EL (cell line): ENCODE results near the gene CLEC2B.
A peak's percentile ranks its signal among the peaks of the same experiment; 100 is the strongest.

Experiments
- DNase-seq: peaks from one replicate; pipeline ENCODE4 v3.0.0-alpha.2; 2016

Gene CLEC2B

DNA sequence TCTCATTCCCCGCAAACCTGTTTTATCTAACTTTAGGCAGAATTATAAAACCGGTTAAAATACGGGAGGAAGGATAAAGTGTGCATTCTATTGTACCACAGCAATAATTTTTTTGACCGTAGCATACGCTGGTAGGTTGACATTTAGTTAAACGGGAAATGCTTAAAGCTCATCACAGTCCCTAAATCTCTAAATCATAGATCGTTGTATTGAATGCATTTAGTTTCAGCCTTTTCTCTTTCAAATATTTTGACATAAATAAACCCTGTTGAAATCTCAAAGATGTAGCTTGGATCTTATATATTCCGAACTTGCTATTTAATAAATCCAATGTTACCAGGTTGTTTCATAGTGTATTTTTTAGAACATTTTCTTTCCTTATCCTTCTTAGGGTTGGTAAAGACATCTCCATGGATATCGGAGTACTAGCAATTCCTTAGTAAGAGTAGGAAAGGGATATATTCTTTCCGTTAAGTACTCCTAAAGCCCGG, 798 bp downstream of the CLEC2B start:
- DNase-seq = no peak

- DNase-seq = no peak
Observed at GRCh38 chr12:9867531-9867930, 1.6 kb downstream of the CLEC2B start.

DNA sequence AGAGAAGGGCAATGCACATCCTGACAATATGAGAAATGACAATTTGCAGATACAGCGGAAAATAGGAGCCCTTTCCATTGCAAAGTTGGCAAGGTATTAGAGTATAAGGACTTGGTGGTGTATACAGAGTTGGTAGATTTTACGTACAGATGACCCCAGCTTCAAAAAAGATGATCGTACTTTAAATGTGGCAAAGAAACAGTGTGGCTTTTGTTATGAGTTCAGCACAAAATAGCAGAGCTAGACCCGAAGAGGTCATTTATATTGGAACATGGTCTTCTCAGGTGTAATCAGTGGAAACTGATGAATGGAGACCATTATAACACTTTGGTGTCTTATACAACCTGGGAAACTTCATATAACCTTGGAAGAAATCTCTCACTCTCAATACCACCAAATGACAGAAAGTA, 2.3 kb downstream of the CLEC2B start:
- no peak for DNase-seq

DNA sequence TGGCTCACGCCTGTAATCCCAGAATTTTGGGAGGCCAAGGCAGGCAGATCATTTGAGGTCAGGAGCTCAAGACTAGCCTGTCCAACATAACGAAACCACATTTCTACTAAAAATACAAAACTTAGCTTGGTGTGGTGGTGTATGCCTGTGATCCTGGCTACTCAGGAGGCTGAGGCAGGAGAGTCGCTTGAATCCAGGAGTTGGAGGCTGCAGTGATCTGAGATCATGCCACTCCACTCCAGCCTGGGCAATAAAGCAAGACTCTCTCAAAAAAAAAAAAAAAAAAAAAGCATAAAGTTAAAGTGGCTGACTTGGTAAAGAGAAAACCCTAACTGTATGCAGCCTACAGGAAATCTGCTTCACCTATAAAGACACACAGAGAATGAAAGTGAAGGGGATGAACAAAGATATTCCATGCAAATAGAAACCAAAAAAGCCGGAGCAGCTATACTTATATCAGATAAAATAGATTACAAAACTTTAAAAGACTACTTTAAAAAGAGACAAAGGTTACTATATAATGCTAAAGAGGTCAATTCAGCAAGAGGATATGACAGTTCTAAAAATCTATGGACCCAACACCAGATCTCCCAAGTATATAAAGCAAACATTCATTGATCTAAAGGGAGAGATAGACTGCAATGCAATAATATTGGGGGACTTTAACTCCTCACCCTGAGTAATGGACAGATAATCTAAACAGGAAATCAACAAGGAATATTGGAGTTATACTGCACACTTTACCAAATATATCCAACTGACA, 4.1 kb downstream of the CLEC2B start:
- DNase-seq = no peak

DNA sequence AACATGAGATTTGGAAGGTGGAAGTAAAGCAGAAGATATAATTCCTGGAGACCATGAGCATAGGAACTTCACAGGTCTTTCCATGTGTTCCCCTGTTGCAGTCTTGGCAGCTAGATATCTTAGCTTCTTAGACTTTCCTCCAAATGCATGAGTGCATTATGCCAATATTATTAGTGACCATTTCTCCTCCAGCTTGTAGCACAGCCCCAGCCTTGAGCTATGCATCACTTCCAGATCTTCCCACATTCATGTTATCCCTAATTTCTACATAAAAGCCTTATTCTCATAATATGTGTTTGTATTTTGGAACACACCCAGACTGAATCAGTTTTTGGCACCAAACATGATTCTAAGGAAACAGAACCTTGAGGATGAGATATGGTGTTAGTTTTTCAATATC, 11.0 kb downstream of the CLEC2B start:
- no peak for DNase-seq

DNA sequence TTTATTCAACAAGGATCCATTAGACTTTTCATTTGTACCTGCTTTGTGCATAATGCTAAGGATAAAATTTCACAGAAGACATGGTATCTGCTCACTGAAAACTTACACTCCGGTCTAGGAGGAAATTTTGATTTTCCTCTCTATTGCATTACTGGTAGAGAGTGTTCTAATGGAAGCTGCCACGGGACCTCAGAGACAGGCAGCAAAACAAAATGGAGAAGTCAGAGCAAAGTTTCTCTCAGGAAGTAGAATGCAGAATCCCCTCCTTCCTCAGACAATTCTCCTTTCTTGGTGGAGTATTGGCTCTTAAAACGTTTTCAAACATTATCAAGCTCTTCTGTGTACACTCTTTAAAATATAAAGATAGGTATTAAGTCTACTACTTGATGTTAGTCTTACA, 12.3 kb downstream of the CLEC2B start:
- no peak for DNase-seq

GRCh38 chr12:9856151-9856550, 13.0 kb downstream of the CLEC2B start:
- DNase-seq = no peak

GRCh38 chr12:9851927-9852326, 17.2 kb downstream of the CLEC2B start:
- no peak for DNase-seq

GRCh38 chr12:9851050-9851449, 18.1 kb downstream of the CLEC2B start:
- no peak for DNase-seq

DNA sequence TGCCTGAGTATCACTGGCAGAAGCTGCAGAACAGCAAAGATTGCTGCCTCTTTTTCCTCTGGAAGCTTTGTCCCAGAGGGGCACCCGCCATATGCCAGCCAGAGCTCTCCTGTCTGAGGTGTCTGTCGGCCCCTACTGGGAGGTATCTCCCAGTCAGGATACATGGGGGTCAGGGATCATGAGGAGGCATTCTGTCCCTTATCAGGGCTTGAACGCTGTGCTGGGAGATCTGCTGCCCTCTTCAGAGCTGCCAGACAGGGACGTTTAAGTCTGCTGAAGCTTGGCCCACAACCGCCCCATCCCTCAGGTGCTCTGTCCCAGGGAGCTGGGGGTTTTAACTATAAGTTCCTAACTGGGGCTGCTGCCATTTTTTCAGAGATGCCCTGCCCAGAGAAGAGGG, 20.3 kb downstream of the CLEC2B start:
- no peak for DNase-seq

DNA sequence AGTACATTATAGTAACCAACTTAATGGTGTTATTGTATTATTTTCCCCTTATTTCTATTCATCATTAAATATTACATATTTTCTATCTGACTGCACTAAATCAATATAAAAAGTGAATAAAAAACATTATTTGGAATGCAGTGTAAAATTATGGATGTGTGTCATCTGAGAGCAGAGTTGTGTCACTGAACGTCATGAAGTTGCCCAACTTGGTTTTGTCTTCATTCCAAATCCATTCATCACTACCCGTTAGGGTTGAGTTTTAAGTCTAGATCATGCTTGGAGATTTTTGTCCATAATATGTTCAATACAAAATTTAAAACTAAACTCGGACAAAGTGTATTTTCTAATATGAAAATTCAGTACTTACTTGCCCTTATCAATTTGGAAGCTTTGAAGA, 25.7 kb downstream of the CLEC2B start:
- DNase-seq = peak; percentile 1

DNA sequence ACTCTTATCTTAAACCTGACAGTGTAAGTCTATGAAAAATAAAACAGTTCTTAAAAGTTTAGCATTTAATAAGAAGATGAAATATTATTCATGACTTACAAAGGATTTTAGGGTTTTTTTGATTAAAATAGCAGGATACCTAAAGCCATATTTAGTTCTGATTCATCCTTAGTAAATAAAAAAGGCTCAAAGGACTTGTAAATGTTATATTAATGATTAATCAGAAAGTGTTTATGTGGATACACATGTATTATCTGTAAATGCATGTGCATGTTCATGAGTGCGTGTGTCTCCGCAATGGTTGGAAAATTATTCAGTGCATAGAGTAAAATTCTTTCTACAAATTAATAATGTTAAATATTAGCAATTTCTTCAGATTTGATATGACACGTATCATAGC, 37.4 kb downstream of the CLEC2B start:
- no peak for DNase-seq

- no peak for DNase-seq
Observed at GRCh38 chr12:9829982-9830381, 39.2 kb downstream of the CLEC2B start.

DNA sequence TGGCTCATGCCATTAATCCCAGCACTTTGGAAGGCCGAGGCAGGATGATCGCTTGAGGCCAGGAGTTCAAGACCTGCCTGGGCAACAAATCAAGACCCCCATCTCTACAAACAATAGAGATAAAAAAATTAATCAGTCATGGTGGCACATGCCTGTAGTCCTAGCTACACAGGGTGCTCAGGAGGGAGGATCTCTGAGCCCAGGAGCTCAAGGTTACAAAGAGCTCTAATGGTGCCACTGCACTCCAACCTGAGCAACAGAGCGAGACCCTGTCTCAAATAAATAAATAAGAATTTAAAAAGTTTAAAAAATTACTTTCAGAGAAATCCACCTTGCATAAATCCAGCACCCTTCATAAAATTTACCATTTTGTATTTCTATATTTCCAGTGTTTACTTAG, 39.7 kb downstream of the CLEC2B start:
- no peak for DNase-seq

DNA sequence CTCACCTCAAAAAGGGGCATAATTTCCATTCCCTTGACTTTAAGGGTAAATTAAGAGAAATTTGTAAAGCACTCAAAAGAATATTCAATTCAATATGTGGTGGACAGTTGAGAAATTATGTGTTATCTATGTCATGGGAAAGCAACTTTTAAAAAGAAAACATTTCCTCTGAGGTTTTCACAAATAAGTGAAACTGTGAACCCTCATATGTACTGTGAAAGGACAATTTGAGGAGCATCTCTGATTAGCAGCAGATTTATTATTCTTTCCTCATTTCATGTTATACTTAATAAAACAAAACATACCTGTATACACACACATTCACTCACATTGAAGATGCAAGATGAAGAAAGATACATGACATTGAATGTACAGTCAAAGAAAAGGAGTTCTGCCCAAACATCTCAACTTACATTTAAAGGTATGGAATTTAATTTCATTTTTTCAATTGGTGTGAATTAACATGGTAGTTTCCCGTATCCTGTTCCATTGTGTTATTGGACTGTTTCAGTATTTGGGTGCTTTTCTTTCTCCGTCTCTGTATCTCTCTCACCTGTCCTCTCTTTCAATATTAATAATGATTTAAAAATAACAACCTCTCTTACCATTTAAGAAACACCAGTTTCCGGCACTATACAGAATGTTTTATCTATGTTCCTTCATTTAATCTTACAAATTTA, 41.8 kb downstream of the CLEC2B start, which contains the start of gene KLRF1:
KLRF1 (plus strand) TSS at position 273 of the 680 bp plus-strand sequence; CDS start at position 337, 64 bp downstream.
- no peak for DNase-seq

GRCh38 chr12:9820281-9820930, 48.7 kb downstream of the CLEC2B start:
- no peak for DNase-seq

GRCh38 chr12:9813821-9814798, 55.0 kb downstream of the CLEC2B start:
- DNase-seq = peak; percentile 58

DNA sequence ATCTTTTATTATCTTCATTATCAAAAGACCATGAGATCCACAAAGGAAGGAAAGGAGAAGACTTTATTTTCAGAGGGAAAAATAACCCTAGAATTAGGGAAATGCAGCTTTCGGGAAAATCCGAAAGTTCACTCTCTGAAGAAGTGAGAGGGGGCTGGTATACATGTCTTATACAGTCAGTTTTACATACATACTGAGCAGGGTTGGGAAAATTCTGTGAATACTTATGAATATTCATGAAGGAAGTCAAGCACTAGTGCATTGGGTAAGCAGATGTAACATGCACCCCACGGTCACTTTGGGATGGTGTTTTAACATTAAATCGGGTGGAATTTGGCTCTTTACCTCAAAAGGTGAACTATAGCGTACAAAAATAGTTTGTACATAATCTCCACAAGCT, 57.5 kb downstream of the CLEC2B start:
- DNase-seq = no peak

- no peak for DNase-seq
Observed at GRCh38 chr12:9810671-9811070, 58.5 kb downstream of the CLEC2B start.

DNA sequence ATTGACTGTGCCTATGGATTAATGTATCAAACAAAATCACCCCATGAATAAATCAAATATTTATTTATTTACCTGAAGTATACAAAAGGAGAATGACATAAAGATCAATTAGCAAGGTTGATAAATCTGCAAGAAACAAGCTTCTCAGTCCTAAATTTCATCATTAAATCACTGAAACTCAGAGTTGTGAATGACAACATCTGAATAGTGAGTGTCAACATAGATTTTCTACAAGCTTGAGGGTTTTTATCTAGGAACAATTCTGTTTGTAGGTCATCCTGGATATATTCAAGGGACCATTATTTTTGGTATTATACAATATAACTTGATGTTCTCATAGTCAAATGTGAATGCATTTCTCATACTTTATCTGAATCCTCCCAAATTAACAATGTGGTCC, 59.3 kb downstream of the CLEC2B start:
- DNase-seq = no peak

GRCh38 chr12:9809338-9809737, 59.8 kb downstream of the CLEC2B start:
- no peak for DNase-seq

GRCh38 chr12:9808504-9808903, 60.6 kb downstream of the CLEC2B start:
- DNase-seq = no peak

DNA sequence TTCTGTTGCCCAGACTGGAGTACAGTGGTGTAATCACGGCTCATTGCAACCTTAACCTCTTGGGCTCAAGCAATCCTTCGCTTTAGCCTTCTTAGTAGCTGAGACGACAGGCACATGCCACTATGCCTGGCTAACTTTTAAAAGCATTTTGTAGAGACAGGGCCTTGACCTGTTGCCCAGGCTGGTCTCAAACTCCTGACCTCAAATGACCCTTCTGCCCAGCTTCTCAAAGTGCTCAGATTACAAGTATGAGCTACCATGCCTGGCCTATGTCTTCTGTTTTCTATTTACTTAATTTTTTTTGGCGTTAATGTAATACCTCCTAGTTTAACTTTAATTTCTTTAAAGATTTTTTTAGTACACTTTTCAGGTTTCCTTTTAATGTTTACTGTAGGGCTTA, 62.4 kb downstream of the CLEC2B start:
- DNase-seq = no peak
